DOHH2 (cell line): Measurements from ENCODE around the gene UBAC2.

Source experiments
- EZH2phosphoT487 ChIP-seq: fragments of 200-600 bp; sonication (generic); IDR thresholded peaks from 2 replicates; pipeline ENCODE4 v1.6.1; 2017; ENCODE audit warnings: borderline replicate concordance, mild to moderate bottlenecking, antibody characterized with exemption, low read length, moderate library complexity, mixed read lengths
- TF ChIP-seq, protein P1 (sequence below): fragments of 200-600 bp; sonication (generic); IDR thresholded peaks from one replicate; pipeline ENCODE4 v1.5.1; 2014; ENCODE audit warnings: antibody characterized with exemption, mild to moderate bottlenecking, low read depth, low read length; ENCODE audit not compliant: poor library complexity, severe bottlenecking

DNA sequence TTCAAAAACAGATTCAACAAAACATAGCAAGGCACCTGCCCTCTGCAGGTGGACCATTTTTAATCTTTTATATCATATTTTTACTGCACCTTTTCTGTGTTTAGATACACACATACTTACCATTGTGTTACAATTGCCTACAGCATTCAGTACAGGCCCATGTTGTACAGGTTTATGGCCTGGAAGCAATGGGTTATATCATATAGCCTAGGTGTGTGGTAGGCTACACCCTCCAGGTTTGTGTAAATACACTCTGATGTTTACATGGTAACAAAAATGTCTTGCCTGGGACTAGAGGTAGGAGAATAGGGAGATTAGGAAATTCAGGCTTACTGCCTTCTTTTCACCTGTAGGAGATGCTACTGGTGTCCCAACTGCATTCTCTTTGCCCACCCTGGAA lies 8.2 kb upstream of the UBAC2 start:
- TF ChIP-seq, protein P1, sequence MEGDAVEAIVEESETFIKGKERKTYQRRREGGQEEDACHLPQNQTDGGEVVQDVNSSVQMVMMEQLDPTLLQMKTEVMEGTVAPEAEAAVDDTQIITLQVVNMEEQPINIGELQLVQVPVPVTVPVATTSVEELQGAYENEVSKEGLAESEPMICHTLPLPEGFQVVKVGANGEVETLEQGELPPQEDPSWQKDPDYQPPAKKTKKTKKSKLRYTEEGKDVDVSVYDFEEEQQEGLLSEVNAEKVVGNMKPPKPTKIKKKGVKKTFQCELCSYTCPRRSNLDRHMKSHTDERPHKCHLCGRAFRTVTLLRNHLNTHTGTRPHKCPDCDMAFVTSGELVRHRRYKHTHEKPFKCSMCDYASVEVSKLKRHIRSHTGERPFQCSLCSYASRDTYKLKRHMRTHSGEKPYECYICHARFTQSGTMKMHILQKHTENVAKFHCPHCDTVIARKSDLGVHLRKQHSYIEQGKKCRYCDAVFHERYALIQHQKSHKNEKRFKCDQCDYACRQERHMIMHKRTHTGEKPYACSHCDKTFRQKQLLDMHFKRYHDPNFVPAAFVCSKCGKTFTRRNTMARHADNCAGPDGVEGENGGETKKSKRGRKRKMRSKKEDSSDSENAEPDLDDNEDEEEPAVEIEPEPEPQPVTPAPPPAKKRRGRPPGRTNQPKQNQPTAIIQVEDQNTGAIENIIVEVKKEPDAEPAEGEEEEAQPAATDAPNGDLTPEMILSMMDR = no peak
- TF ChIP-seq EZH2phosphoT487 = no peak
